ENCODE results near the gene MDK. TPM values are rescaled to one million over a fixed set of nuclear protein-coding genes. Genes with fewer than 3 reads are reported as not detected.

The MDK gene
- polyA plus RNA-seq, 1 donor from 2014 or later, result 90.3 TPM

DNA sequence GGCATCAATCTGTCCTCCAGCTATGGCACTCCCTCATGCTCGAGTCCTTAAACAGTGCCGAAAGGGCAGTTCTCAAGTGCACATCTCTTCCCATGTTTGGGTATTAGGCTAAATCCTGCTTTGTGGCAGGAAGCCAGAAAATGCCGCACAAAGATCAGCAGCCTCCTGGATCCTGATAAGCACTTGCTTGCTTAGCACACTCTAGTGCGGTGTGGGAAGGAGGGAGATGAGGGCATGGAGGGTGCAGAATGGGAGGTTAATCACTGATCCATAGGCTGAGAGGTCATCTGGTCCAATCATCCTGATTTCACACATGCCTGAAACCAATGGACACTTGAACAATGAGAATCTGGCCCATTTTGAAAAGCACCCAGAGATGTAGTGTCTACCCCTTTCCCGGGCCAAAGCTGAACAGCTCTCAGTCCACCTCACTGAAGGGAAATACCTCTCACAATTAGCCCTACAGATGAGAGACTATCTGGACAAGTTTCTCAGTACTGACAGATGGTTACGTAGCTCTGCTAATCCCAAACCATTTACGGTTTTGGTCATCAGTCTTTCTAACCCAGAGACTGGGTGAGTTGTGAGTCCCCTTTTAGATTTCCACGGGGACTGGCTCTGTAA lies 39.9 kb downstream of the MDK start:
- Histone ChIP-seq H3K27me3 (ENCODE audit: insufficient read depth, low read depth, low read length) (no peaks in the 10 kb centered on the region), H3K9ac (ENCODE audit: low read length) (no peak overlapping the region), H3K4me3 (ENCODE audit: low read length) (no peak overlapping the region), H3F3A (ENCODE audit: insufficient read depth, low read length, poor library complexity, severe bottlenecking) (no peaks in the 10 kb centered on the region), H3K4me2 (ENCODE audit: low read length) (no peak overlapping the region), H3K36me3 (ENCODE audit: insufficient read depth, low read length) (no peaks in the 10 kb centered on the region), H2AFZ (ENCODE audit: low read depth, low read length) (no peak overlapping the region), H3K79me2 (replicated peaks; ENCODE audit: insufficient read depth, low read length) (no peaks in the 10 kb centered on the region), H4K20me1 (ENCODE audit: insufficient read depth) (no peaks in the 10 kb centered on the region), H3K9me3 (ENCODE audit: low read length) (no peaks in the 10 kb centered on the region), H3K27ac (ENCODE audit: low read length) (no peak overlapping the region), H3K9me2 (ENCODE audit: insufficient read depth, low read length) (no peaks in the 10 kb centered on the region)
- TF ChIP-seq TAF1 (IDR thresholded peaks at IDR 0.05; ENCODE audit: low read depth) (no peak), EZH2 (IDR thresholded peaks at IDR 0.05; ENCODE audit: borderline replicate concordance, insufficient read depth, low read length, poor library complexity, severe bottlenecking) (no peak), POLR2AphosphoS5 (IDR thresholded peaks at IDR 0.05) (no peak), RAD21 (conservative IDR thresholded peaks at IDR 0.05) (no peak), MXI1 (conservative IDR thresholded peaks at IDR 0.05; ENCODE audit: poor library complexity, severe bottlenecking) (no peak), SMC3 (conservative IDR thresholded peaks at IDR 0.05; ENCODE audit: poor library complexity) (no peak)
- TF ChIP-seq, protein P1, sequence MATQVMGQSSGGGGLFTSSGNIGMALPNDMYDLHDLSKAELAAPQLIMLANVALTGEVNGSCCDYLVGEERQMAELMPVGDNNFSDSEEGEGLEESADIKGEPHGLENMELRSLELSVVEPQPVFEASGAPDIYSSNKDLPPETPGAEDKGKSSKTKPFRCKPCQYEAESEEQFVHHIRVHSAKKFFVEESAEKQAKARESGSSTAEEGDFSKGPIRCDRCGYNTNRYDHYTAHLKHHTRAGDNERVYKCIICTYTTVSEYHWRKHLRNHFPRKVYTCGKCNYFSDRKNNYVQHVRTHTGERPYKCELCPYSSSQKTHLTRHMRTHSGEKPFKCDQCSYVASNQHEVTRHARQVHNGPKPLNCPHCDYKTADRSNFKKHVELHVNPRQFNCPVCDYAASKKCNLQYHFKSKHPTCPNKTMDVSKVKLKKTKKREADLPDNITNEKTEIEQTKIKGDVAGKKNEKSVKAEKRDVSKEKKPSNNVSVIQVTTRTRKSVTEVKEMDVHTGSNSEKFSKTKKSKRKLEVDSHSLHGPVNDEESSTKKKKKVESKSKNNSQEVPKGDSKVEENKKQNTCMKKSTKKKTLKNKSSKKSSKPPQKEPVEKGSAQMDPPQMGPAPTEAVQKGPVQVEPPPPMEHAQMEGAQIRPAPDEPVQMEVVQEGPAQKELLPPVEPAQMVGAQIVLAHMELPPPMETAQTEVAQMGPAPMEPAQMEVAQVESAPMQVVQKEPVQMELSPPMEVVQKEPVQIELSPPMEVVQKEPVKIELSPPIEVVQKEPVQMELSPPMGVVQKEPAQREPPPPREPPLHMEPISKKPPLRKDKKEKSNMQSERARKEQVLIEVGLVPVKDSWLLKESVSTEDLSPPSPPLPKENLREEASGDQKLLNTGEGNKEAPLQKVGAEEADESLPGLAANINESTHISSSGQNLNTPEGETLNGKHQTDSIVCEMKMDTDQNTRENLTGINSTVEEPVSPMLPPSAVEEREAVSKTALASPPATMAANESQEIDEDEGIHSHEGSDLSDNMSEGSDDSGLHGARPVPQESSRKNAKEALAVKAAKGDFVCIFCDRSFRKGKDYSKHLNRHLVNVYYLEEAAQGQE (IDR thresholded peaks at IDR 0.05; ENCODE audit: borderline replicate concordance), result no peak
- TF ChIP-seq, protein P2, sequence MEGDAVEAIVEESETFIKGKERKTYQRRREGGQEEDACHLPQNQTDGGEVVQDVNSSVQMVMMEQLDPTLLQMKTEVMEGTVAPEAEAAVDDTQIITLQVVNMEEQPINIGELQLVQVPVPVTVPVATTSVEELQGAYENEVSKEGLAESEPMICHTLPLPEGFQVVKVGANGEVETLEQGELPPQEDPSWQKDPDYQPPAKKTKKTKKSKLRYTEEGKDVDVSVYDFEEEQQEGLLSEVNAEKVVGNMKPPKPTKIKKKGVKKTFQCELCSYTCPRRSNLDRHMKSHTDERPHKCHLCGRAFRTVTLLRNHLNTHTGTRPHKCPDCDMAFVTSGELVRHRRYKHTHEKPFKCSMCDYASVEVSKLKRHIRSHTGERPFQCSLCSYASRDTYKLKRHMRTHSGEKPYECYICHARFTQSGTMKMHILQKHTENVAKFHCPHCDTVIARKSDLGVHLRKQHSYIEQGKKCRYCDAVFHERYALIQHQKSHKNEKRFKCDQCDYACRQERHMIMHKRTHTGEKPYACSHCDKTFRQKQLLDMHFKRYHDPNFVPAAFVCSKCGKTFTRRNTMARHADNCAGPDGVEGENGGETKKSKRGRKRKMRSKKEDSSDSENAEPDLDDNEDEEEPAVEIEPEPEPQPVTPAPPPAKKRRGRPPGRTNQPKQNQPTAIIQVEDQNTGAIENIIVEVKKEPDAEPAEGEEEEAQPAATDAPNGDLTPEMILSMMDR (IDR thresholded peaks at IDR 0.05; ENCODE audit: poor library complexity, severe bottlenecking), result no peak

DNA sequence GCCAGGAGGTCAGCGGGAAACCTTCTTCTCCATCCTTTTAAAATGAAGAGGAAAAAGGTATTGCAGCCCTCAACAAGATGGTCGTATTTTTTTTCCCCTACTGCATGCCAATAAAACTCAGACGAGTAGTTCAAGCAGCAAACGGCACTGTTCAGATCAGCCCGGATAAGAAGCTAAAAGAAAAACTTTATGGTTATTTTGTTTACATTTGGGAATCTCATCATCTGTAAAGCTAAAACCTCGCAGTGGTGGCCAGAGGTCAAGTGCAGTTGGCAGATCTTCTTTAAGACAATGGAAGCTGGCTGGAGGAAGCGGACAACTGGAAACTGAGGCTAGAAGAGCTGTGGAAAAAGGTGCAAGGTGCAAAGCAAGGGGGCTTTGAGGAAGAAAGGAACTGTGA lies 41.1 kb downstream of the MDK start:
- Histone ChIP-seq H3K9ac (ENCODE audit: low read length) (no peak overlapping the region), H3K9me2 (ENCODE audit: insufficient read depth, low read length) (no peaks in the 10 kb centered on the region), H3K27ac (ENCODE audit: low read length) (no peak overlapping the region), H3F3A (ENCODE audit: insufficient read depth, low read length, poor library complexity, severe bottlenecking) (no peaks in the 10 kb centered on the region), H4K20me1 (ENCODE audit: insufficient read depth) (no peaks in the 10 kb centered on the region), H3K36me3 (ENCODE audit: insufficient read depth, low read length) (no peaks in the 10 kb centered on the region), H2AFZ (ENCODE audit: low read depth, low read length) (no peak overlapping the region), H3K4me2 (ENCODE audit: low read length) (no peak overlapping the region), H3K79me2 (replicated peaks; ENCODE audit: insufficient read depth, low read length) (no peaks in the 10 kb centered on the region), H3K9me3 (ENCODE audit: low read length) (no peaks in the 10 kb centered on the region), H3K4me3 (ENCODE audit: low read length) (no peak overlapping the region), H3K27me3 (ENCODE audit: insufficient read depth, low read depth, low read length) (no peaks in the 10 kb centered on the region)
- TF ChIP-seq POLR2AphosphoS5 (IDR thresholded peaks at IDR 0.05), result no peak
- TF ChIP-seq MXI1 (conservative IDR thresholded peaks at IDR 0.05; ENCODE audit: poor library complexity, severe bottlenecking), result no peak
- TF ChIP-seq EP300 (conservative IDR thresholded peaks at IDR 0.05; ENCODE audit: poor library complexity, severe bottlenecking), result no peak
- no peak for TF ChIP-seq TAF1 (IDR thresholded peaks at IDR 0.05; ENCODE audit: low read depth)
- TF ChIP-seq, protein P2 (IDR thresholded peaks at IDR 0.05; ENCODE audit: poor library complexity, severe bottlenecking), result no peak
- TF ChIP-seq SMC3 (conservative IDR thresholded peaks at IDR 0.05; ENCODE audit: poor library complexity), result no peak
- TF ChIP-seq EZH2 (IDR thresholded peaks at IDR 0.05; ENCODE audit: borderline replicate concordance, insufficient read depth, low read length, poor library complexity, severe bottlenecking), result no peak
- no peak for TF ChIP-seq RAD21 (conservative IDR thresholded peaks at IDR 0.05)
- TF ChIP-seq, protein P1 (IDR thresholded peaks at IDR 0.05; ENCODE audit: borderline replicate concordance), result no peak
